Left colon (tissue), 2 donors: ENCODE data around the gene GBF1. TPM values are rescaled to one million over a fixed set of nuclear protein-coding genes. Genes with fewer than 3 reads are reported as not detected.

Experiments
- ATAC-seq: fragments of 200-7000 bp; cut with Tn5 transposase; one replicate; pipeline ENCODE4 v1.9.1; 2020; ENCODE audit warnings: mild to moderate bottlenecking, moderate library complexity
- DNase-seq, 2 donors: peaks; one replicate each; pipeline ENCODE4 v3.0.0-alpha.2; 2020
- intact Hi-C, 2 donors: fragments of 100-400 bp; cut with DNase I in 1 of 2; cut with micrococcal nuclease in 1 of 2; formaldehyde crosslinking; loops; one replicate each; pipeline versions ENCODE4 v1.11.2 to v1.14.0; 2022; cut with DNase I, micrococcal nuclease
- total RNA-seq, 2 donors: library from RNA; stranded (reverse); fragmentation: NEBNext Ultra II Directional; extraction: Animal tissue kit (Norgen Biotek cat#: 25700); gene quantifications; one replicate each; pipeline ENCODE4 v1.2.1, GENCODE V29; 2021
- donor health status: DM: no; HTN: no; CAD: no.
- donor health status: DM: yes; HTN: yes; CAD: no.

Gene GBF1
- total RNA-seq, 2 donors from 2014 or later, result 52.3 to 64.3 TPM

DNA sequence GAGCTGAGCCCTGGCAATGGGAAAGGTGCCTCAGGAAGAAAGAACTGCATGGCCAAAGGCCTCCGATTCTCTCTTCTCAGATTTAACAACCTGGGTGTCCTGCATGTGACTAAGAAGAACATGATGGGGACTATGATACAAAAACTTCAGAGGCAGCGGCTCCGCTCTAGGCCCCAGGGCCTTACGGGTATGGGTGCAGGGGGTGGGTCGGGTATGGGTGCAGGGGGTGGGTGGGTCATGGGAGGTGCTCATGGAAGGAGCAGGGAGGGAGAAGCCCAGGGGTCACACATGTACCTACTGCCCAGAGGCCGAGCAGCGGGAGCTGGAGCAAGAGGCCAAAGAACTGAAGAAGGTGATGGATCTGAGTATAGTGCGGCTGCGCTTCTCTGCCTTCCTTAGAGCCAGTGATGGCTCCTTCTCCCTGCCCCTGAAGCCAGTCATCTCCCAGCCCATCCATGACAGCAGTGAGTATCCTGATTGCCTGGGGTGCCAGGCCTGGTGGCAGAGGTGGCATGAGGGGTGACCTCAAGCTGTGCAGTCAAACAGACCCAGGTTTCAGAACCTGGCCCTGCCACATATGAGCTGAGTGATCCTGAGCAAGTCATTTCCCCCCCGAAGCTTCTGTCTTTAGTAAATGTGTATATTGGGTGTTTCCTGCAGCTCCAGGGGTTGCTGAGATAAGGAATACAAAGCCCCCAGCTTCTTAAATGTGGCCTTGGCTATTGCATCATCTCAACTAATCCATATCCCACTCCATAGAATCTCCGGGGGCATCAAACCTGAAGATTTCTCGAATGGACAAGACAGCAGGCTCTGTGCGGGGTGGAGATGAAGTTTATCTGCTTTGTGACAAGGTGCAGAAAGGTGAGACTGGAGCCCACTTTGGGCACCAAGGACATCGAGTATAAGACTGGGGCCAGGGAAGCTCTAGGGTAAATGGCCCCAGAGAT, 152.2 kb downstream of the GBF1 start:
- DNase-seq (no peak), ATAC-seq (no peak)
- intact Hi-C loops, result no loop called here

DNA sequence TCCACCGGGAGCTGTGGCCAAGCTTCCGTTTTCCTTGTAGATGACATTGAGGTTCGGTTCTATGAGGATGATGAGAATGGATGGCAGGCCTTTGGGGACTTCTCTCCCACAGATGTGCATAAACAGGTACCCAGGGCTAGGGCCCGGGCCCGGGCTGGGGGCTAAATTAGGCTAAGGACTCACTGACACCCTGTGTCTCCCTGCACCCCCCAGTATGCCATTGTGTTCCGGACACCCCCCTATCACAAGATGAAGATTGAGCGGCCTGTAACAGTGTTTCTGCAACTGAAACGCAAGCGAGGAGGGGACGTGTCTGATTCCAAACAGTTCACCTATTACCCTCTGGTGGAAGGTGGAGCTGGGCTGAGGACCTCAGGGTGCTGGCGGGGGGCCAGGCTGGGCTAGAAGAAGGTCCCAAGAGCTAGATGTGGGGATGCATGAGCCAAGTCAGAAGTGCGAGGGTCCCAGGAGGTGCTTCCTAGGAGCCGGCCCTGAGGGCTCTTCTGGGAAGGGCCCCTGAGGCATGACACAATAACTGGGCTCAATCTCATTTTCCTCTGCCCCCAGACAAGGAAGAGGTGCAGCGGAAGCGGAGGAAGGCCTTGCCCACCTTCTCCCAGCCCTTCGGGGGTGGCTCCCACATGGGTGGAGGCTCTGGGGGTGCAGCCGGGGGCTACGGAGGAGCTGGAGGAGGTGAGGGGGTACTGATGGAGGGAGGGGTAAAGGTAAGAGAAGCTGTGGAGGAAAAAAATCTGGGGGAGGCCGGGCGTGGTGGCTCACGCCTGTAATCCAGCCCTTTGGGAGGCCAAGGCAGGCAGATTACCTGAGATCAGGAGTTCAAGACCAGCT, 153.1 kb downstream of the GBF1 start:
- intact Hi-C loops, result no loop called here
- no peak for DNase-seq
- ATAC-seq, result no peak

DNA sequence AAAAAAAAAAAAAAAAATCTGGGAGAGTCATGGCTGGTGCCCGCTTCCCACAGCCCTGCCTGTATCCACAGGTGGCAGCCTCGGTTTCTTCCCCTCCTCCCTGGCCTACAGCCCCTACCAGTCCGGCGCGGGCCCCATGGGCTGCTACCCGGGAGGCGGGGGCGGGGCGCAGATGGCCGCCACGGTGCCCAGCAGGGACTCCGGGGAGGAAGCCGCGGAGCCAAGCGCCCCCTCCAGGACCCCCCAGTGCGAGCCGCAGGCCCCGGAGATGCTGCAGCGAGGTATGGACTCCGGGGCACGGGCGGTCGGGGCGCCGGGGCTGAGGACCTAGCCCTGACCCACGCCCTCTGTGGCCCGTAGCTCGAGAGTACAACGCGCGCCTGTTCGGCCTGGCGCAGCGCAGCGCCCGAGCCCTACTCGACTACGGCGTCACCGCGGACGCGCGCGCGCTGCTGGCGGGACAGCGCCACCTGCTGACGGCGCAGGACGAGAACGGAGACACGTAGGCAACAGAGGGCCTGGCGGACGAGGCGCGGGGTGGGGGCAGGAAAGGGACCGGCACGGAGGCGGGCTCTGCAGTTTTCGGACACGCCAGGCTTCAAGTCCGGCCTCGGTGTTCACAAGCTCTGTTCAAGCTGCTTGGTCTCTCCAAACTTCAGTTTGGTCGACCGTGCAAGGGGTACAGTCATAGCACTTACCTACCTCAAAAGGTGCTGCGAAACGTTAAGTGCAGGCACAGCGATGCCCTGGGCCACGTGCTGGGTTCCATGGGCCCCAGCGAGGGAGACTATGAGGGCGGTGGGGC, 154.1 kb downstream of the GBF1 start:
- intact Hi-C loops, result no loop called here
- DNase-seq (peak; percentile 85 to 93), ATAC-seq (peak; percentile 70)

DNA sequence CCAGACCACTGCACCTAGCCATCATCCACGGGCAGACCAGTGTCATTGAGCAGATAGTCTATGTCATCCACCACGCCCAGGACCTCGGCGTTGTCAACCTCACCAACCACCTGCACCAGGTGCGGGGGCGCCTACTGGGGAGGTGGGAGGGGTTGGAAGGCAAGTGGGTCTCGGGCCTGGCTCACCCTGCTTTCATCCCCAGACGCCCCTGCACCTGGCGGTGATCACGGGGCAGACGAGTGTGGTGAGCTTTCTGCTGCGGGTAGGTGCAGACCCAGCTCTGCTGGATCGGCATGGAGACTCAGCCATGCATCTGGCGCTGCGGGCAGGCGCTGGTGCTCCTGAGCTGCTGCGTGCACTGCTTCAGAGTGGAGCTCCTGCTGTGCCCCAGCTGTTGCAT, 154.7 kb downstream of the GBF1 start:
- no peak for DNase-seq
- ATAC-seq, result no peak
- intact Hi-C loops, result no loop called here

DNA sequence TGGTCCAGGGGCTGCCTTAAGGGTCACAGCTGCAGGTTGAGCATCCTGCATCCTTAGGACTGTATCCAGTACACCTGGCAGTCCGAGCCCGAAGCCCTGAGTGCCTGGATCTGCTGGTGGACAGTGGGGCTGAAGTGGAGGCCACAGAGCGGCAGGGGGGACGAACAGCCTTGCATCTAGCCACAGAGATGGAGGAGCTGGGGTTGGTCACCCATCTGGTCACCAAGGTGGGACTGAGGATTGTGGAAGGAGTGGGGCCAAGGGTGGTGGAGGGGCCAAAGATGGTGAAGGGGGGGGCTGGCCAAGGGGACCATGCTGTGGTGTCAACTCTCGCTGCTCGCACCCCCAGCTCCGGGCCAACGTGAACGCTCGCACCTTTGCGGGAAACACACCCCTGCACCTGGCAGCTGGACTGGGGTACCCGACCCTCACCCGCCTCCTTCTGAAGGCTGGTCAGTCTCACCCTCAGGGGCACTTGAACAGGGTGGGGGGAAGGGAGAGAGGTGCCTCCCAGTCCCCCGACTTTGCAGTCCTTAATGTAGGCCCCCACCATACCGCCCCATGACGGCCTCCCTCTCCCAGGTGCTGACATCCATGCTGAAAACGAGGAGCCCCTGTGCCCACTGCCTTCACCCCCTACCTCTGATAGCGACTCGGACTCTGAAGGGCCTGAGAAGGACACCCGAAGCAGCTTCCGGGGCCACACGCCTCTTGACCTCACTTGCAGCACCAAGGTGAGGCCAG, 155.4 kb downstream of the GBF1 start:
- intact Hi-C loops, result no loop called here
- no peak for DNase-seq

DNA sequence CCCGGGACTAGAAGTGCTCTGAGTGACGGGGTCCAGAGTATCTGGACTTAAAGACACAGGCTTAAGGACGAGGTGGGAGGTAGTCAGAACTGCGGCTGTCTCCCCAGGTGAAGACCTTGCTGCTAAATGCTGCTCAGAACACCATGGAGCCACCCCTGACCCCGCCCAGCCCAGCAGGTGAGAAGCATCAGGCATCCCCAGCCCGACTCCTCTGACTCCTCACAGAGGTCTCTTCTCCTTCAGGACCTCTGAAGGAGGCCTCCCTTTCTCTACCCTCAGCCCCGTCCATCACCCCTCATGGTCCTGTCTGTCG, 156.0 kb downstream of the GBF1 start:
- DNase-seq (no peak), ATAC-seq (no peak)
- intact Hi-C loops, result no loop called here

More for the DNA sequence above, 155.4 kb downstream of the GBF1 start:
- no peak for ATAC-seq

DNA sequence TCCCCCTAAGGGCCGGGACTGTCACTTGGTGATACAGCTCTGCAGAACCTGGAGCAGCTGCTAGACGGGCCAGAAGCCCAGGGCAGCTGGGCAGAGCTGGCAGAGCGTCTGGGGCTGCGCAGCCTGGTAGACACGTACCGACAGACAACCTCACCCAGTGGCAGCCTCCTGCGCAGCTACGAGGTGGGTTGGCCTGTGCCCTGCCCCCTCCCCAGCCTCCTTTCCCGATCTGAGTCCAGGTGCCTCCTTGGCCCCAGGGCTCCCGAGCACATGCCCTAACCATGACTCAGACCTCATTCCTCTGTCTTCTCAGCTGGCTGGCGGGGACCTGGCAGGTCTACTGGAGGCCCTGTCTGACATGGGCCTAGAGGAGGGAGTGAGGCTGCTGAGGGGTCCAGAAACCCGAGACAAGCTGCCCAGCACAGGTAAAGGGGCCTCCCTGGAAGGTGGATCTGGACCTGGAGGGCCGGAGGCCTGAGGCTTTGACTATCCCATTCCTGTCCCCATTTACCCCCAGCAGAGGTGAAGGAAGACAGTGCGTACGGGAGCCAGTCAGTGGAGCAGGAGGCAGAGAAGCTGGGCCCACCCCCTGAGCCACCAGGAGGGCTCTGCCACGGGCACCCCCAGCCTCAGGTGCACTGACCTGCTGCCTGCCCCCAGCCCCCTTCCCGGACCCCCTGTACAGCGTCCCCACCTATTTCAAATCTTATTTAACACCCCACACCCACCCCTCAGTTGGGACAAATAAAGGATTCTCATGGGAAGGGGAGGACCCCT, 156.6 kb downstream of the GBF1 start:
- ATAC-seq (no peak), DNase-seq (no peak)
- intact Hi-C loops, result no loop called here

DNA sequence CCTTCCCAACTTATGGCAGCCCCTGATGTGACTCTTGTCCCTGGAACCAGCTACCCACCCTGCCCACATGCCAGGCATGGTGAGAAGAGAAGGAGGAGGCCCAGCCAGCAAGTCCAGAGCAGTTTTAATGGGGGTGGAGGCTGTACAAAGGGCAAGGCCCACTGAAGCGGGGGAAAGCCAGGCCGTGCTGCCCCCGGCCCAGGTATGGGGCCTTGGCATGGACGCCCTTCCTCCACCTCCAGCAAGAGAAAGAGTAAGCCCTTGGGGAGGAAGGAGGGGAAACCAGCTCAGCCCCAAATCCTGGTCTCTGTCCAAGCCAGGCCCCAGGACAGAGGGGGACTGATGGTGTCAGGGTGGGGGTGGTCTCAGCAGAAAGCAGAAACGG, 157.2 kb downstream of the GBF1 start:
- intact Hi-C loops, result no loop called here
- ATAC-seq, result no peak
- DNase-seq, result no peak

DNA sequence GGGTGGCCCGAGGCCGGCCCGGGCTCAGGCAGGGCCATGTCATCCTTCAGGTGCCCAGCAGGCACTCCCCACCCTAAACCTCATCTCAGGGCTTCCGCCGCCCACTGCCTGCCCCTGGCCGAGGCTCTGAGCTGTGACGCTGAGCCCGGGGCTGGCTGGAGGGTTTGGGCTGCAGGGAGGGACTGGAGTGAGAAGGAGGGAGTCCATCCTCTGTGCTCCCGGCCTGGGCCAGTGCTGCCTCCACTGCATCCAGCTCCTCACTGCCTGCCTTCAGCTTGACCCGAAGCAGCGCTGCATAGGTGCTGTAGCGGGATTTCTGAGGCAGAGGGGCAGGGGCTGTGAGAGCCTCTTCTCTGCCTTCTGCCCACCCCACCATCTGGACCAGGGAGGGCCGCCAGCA, 157.8 kb downstream of the GBF1 start:
- ATAC-seq (no peak), DNase-seq (no peak)
- intact Hi-C loops, result no loop called here

DNA sequence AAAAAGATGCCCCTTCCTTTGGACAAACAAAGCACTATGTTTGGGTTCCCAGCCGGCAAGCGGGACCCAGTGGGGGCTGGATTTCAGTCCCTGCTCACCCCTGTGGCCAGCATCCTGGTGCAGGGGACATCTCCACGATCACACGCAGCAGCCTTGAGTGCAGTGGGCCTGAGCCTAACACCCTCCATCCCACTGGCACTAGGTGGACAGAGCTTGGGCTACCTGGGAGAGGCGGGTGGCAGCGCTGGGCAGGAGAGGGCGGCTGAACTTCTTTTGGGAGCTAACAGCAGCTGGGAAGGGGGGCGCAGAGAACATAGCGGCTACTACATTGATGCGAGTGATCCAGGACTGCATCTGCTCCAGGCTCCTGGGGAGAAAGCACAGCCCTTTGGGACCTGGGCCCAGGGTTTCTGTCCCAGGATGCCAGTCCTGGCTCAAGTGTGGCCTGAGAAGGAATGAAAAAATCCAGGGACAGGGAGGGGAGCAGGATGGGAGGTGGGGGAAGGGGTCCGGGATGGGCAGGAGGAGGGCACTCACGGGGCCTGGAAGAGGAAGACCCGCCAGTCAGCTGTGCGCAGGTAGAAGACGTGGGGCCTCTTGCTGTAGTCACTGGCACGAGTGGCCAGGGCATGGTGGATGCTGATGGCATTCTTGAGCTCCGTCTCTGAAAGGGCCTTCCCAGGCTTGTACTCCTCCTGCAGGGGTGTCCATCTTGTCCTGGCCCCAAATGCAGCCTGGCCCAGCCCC, 159.2 kb downstream of the GBF1 start:
- no peak for DNase-seq
- intact Hi-C loops, result no loop called here
- no peak for ATAC-seq

DNA sequence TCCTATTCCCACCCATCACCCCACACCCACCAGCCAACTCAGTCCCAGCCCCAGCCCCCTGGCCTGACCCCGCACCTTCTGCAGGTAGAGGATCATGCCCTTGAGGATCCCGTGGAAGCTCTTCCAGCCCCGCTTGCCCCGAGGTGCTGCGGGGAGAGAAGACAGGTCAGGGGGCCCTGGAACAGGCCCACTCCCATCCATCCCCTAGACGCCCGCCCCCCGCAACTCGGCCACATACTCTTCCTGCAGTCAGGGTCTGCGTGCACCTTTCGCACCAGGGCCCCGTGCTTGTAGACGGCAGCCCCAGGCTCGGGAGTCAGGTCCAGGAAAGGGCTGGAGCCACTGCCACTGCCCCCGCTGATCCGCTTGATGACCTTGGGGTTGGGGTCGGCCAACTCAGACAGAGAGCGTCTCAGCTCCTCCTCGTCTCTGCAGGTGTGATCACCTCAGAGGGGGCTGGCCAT, 159.8 kb downstream of the GBF1 start:
- intact Hi-C loops, result no loop called here
- no peak for DNase-seq

DNA sequence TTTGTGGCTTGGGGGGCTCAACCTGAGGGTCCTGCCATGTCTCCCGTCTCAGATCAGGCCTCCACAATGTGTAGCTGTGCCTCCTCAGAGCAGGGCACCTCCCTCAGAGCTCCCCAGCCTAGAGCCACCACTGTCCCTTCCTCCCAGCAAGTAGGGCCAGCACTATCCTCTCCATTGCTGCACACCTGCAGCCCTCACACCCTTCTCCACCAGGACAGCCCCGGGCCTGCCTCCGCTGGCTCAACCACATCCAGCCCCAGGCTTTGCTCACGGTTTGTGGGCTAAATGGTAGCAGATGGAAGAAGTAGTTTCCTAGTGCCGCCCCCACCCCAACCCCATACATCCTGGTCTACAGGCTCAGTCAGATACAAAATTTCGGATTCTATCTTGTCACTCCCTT, 160.3 kb downstream of the GBF1 start:
- ATAC-seq (no peak), DNase-seq (no peak)
- intact Hi-C loops, result no loop called here

More for the DNA sequence above, 159.8 kb downstream of the GBF1 start:
- no peak for ATAC-seq

DNA sequence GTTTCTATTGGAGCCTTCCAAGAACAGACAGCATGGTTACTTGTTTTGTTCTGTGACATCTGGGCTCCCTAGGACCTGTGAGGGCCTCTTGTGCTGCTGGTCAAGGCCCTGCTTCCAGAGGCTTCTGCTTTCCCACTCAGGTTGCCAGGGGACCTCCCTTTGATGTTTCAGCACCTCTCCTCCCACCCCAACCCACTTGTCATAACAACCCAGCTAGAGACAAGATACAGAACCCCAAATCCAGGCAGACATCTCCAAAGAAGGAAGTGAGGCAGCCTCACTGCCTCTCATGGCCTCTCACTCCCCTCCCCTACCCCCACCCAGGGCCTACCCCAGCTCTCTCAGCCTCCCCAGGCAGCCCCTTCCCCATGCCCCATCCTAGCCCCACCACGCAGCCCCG, 161.5 kb downstream of the GBF1 start:
- peak in 1 of 2 donors; percentile 73 for DNase-seq
- ATAC-seq, result no peak
- intact Hi-C loops, result no loop called here

DNA sequence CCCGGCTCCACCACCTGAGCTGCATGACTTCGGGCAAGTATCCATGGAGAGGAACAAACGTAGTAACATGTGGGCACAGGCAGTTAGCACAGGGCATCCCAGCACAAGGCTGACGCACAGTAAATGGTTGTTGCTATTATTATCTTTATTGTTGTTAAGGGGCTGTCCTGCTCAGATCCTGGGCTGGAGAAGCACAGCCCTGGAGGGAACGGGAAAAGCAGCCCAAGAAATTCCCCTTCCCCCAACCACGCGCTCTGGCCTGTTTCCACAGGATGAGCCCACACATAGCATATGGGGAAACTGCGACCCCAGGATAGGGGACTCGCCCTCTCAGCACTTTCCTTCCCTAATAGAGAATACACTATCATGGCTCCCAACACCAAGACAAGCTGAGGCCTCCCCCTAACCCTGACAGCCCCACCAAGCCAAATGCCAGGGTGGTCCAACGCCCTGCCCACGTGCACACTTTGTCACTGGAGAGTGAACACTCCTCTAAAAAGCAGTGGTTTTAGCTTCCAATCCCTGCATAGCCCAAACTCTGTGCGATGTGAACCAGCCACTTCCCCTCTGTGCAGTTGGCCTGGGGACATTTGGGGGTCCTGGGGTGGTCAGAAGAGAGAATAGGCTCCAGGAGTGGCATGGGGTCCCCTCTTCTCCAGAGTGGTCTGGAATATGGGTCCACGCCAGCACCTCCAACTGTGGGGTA, 162.2 kb downstream of the GBF1 start:
- intact Hi-C loops, result no loop called here
- DNase-seq, result no peak
- no peak for ATAC-seq

DNA sequence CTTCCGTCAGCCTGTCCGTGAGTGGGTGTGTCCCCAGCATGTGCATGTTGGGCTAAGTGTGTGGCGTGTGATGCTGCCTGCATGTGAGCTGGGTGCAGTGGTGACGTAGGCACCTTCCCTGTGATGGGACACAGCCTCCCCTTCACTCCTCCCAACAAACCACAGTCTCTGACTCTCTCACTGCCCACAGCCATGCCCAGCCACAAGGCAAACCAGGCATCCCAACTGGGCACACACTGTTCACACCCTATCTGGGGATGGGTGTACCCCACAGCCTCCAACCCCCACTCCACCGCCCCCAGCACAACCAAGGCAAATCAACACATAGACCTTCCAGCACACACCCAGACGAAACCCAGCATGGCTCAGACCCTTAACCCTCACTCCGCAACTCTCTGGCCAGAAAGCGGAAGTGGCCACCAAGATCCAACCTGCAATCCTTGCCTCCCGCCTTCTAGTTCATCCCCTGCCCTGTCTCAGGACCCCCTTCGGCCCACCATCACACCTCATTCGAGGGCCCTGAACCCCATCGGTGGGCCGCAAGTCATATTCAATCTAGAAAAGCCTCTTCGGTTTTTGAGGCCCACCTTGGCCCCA, 162.9 kb downstream of the GBF1 start:
- ATAC-seq (no peak), DNase-seq (peak in 1 of 2 donors; percentile 85)
- intact Hi-C loops, result no loop called here
